ENCODE results near the gene PROK2.

The PROK2 gene

DNA sequence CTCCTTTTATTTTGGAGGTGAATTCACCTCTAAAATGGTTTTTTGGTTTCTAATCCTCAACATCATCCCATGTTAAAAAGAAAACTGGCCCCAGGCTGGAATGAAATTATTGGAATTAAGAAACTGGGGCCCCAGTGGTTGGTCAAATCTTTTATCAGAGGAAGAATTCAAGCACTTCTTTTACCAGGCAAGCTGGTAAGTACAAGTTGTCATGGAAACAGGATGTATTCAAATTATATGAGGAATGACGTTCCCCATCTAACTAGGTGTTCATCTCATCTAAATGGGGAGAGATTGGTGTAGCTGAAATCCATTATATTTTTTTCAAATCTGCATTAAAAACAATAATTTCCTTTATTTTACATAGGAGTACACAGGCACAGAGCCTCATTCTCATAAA lies 50.1 kb downstream of the PROK2 start:
- Histone ChIP-seq H3K79me2 (ENCODE audit: insufficient read depth, low read length) (no peaks in the 10 kb centered on the region), H3K9me3 (ENCODE audit: insufficient read depth, low read depth, low read length) (no peaks in the 10 kb centered on the region), H3K4me2 (ENCODE audit: low read depth, low read length, poor library complexity, severe bottlenecking) (no peak overlapping the region), H4K20me1 (ENCODE audit: insufficient read depth, low read length, poor library complexity, severe bottlenecking) (no peaks in the 10 kb centered on the region), H3K27me3 (ENCODE audit: insufficient read depth, low read length, poor library complexity, severe bottlenecking) (peaks cover 7% of the 10 kb centered on the region), H3K9ac (ENCODE audit: low read depth, low read length, poor library complexity, severe bottlenecking) (no peak overlapping the region), H3F3A (ENCODE audit: low read depth) (no peaks in the 10 kb centered on the region), H3K4me1 (ENCODE audit: insufficient read depth, low read length, poor library complexity, severe bottlenecking) (peaks cover 3% of the 10 kb centered on the region), H3K36me3 (ENCODE audit: insufficient read depth, low read length) (no peaks in the 10 kb centered on the region), H2AFZ (ENCODE audit: low read length) (no peak overlapping the region), H3K9me2 (replicated peaks; ENCODE audit: low read depth, low read length) (no peaks in the 10 kb centered on the region), H3K4me3 (ENCODE audit: low read length, poor library complexity, severe bottlenecking) (no peak overlapping the region)
- TF ChIP-seq EZH2phosphoT487 (IDR thresholded peaks at IDR 0.05; ENCODE audit: borderline replicate concordance), result no peak
- TF ChIP-seq, protein P1, sequence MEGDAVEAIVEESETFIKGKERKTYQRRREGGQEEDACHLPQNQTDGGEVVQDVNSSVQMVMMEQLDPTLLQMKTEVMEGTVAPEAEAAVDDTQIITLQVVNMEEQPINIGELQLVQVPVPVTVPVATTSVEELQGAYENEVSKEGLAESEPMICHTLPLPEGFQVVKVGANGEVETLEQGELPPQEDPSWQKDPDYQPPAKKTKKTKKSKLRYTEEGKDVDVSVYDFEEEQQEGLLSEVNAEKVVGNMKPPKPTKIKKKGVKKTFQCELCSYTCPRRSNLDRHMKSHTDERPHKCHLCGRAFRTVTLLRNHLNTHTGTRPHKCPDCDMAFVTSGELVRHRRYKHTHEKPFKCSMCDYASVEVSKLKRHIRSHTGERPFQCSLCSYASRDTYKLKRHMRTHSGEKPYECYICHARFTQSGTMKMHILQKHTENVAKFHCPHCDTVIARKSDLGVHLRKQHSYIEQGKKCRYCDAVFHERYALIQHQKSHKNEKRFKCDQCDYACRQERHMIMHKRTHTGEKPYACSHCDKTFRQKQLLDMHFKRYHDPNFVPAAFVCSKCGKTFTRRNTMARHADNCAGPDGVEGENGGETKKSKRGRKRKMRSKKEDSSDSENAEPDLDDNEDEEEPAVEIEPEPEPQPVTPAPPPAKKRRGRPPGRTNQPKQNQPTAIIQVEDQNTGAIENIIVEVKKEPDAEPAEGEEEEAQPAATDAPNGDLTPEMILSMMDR (conservative IDR thresholded peaks at IDR 0.05; ENCODE audit: low read length), result no peak

GRCh38 chr3:71733319-71733718 lies 51.6 kb downstream of the PROK2 start:
- H3F3A ChIP-seq (ENCODE audit: low read depth), result no peaks in the 10 kb centered on the region
- H3K27me3 ChIP-seq (ENCODE audit: insufficient read depth, low read length, poor library complexity, severe bottlenecking), result peaks cover 7% of the 10 kb centered on the region
- H3K79me2 ChIP-seq (ENCODE audit: insufficient read depth, low read length), result no peaks in the 10 kb centered on the region
- H2AFZ ChIP-seq (ENCODE audit: low read length), result no peak overlapping the region
- H3K4me3 ChIP-seq (ENCODE audit: low read length, poor library complexity, severe bottlenecking), result no peak overlapping the region
- no peaks in the 10 kb centered on the region for H3K9me2 ChIP-seq (replicated peaks; ENCODE audit: low read depth, low read length)
- H3K9me3 ChIP-seq (ENCODE audit: insufficient read depth, low read depth, low read length), result no peaks in the 10 kb centered on the region
- no peak overlapping the region for H3K9ac ChIP-seq (ENCODE audit: low read depth, low read length, poor library complexity, severe bottlenecking)
- peaks cover 3% of the 10 kb centered on the region for H3K4me1 ChIP-seq (ENCODE audit: insufficient read depth, low read length, poor library complexity, severe bottlenecking)
- no peaks in the 10 kb centered on the region for H4K20me1 ChIP-seq (ENCODE audit: insufficient read depth, low read length, poor library complexity, severe bottlenecking)
- H3K4me2 ChIP-seq (ENCODE audit: low read depth, low read length, poor library complexity, severe bottlenecking), result no peak overlapping the region
- H3K36me3 ChIP-seq (ENCODE audit: insufficient read depth, low read length), result no peaks in the 10 kb centered on the region
- no peak for TF ChIP-seq EZH2phosphoT487 (IDR thresholded peaks at IDR 0.05; ENCODE audit: borderline replicate concordance)
- TF ChIP-seq, protein P1 (conservative IDR thresholded peaks at IDR 0.05; ENCODE audit: low read length), result no peak

- H3K9me2 ChIP-seq (replicated peaks; ENCODE audit: low read depth, low read length), result no peaks in the 10 kb centered on the region
- H3K4me3 ChIP-seq (ENCODE audit: low read length, poor library complexity, severe bottlenecking), result no peak overlapping the region
- H3K9ac ChIP-seq (ENCODE audit: low read depth, low read length, poor library complexity, severe bottlenecking), result no peak overlapping the region
- no peaks in the 10 kb centered on the region for H3F3A ChIP-seq (ENCODE audit: low read depth)
- no peaks in the 10 kb centered on the region for H4K20me1 ChIP-seq (ENCODE audit: insufficient read depth, low read length, poor library complexity, severe bottlenecking)
- H3K9me3 ChIP-seq (ENCODE audit: insufficient read depth, low read depth, low read length), result no peaks in the 10 kb centered on the region
- H3K79me2 ChIP-seq (ENCODE audit: insufficient read depth, low read length), result no peaks in the 10 kb centered on the region
- no peaks in the 10 kb centered on the region for H3K36me3 ChIP-seq (ENCODE audit: insufficient read depth, low read length)
- no peak overlapping the region for H3K4me2 ChIP-seq (ENCODE audit: low read depth, low read length, poor library complexity, severe bottlenecking)
- TF ChIP-seq, protein P1 (conservative IDR thresholded peaks at IDR 0.05; ENCODE audit: low read length), result no peak
- no peak for TF ChIP-seq EZH2phosphoT487 (IDR thresholded peaks at IDR 0.05; ENCODE audit: borderline replicate concordance)
- peaks cover 7% of the 10 kb centered on the region for H3K27me3 ChIP-seq (ENCODE audit: insufficient read depth, low read length, poor library complexity, severe bottlenecking)
- peaks cover 3% of the 10 kb centered on the region for H3K4me1 ChIP-seq (ENCODE audit: insufficient read depth, low read length, poor library complexity, severe bottlenecking)
- no peak overlapping the region for H2AFZ ChIP-seq (ENCODE audit: low read length)
Measured at GRCh38 chr3:71732637-71733036, 52.3 kb downstream of the PROK2 start.
